Right lobe of liver (tissue), 4 donors: Measurements from ENCODE around the gene ACOT11.

ENCODE experiments used
- POLR2A ChIP-seq: fragments of 450-650 bp; IDR thresholded peaks from one replicate; pipeline ENCODE4 v1.6.1; 2017; ENCODE audit warnings: antibody characterized with exemption, mild to moderate bottlenecking
- TF ChIP-seq, protein P1 (sequence below), 4 donors: fragments of 200-600 bp in 3 of 4; fragments of 450-650 bp in 1 of 4; IDR thresholded peaks; one replicate each; pipeline versions ENCODE4 v1.5.1 to v1.8.0; 2016 to 2022; ENCODE audit warnings: antibody characterized with exemption in 4 of 4, mild to moderate bottlenecking in 2 of 4
- donor health status: DM: no; HTN: no; CAD: no.
- donor health status: DM: no; HTN: no; CAD: no.
- donor health status: DM: no; HTN: yes; CAD: no.

- TF ChIP-seq, protein P1, sequence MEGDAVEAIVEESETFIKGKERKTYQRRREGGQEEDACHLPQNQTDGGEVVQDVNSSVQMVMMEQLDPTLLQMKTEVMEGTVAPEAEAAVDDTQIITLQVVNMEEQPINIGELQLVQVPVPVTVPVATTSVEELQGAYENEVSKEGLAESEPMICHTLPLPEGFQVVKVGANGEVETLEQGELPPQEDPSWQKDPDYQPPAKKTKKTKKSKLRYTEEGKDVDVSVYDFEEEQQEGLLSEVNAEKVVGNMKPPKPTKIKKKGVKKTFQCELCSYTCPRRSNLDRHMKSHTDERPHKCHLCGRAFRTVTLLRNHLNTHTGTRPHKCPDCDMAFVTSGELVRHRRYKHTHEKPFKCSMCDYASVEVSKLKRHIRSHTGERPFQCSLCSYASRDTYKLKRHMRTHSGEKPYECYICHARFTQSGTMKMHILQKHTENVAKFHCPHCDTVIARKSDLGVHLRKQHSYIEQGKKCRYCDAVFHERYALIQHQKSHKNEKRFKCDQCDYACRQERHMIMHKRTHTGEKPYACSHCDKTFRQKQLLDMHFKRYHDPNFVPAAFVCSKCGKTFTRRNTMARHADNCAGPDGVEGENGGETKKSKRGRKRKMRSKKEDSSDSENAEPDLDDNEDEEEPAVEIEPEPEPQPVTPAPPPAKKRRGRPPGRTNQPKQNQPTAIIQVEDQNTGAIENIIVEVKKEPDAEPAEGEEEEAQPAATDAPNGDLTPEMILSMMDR (IDR thresholded peaks at IDR 0.05): no peak
- no peak for TF ChIP-seq POLR2A
Measured at GRCh38 chr1:54510715-54511270, 37.2 kb upstream of the ACOT11 start.
